Cardiac septum (tissue), 1 donor: ENCODE data around the gene EGFR. TPM values are rescaled to one million over a fixed set of nuclear protein-coding genes. Genes with fewer than 3 reads are reported as not detected.

Experiments
- DNase-seq: peaks from one replicate; pipeline ENCODE4 v3.0.0-alpha.2; 2020; ENCODE audit warnings: low spot score
- intact Hi-C: fragments of 100-400 bp; cut with DNase I; formaldehyde crosslinking; loops from one replicate; pipeline ENCODE4 v1.14.0; 2022
- total RNA-seq: library from RNA; stranded (reverse); fragmentation: NEBNext Ultra II Directional; extraction: Animal tissue kit (Norgen Biotek cat#: 25700); gene quantifications from one replicate; pipeline ENCODE4 v1.2.1, GENCODE V29; 2021
- donor health status: DM: no; HTN: no; CAD: no.

Gene EGFR
- total RNA-seq, 1 donor from 2014 or later, result 7.6 TPM

GRCh38 chr7:55092186-55092974 lies 73.6 kb downstream of the EGFR start:
- intact Hi-C loops, result no loop called here
- no peak for DNase-seq

- intact Hi-C loops, result no loop called here
- DNase-seq, result no peak
Observed at GRCh38 chr7:55092975-55093373, 74.2 kb downstream of the EGFR start.

- DNase-seq, result no peak
- intact Hi-C loops, result no loop called here
Observed at GRCh38 chr7:55093674-55094073, 74.9 kb downstream of the EGFR start.

- DNase-seq, result no peak
- intact Hi-C loops, result no loop called here
Observed at GRCh38 chr7:55094092-55094690, 75.4 kb downstream of the EGFR start.

- intact Hi-C loops, result no loop called here
Observed at GRCh38 chr7:55095672-55096071, 76.9 kb downstream of the EGFR start.

GRCh38 chr7:55096323-55096722 lies 77.5 kb downstream of the EGFR start:
- intact Hi-C loops, result no loop called here
- DNase-seq, result no peak

More at GRCh38 chr7:55095672-55096071, 76.9 kb downstream of the EGFR start:
- DNase-seq, result no peak

- intact Hi-C loops, result no loop called here
- no peak for DNase-seq
Observed at GRCh38 chr7:55097100-55097499, 78.3 kb downstream of the EGFR start.

- no peak for DNase-seq
- intact Hi-C loops, result no loop called here
Observed at GRCh38 chr7:55099066-55099820, 80.4 kb downstream of the EGFR start.

- intact Hi-C loops, result no loop called here
Observed at GRCh38 chr7:55099821-55100543, 81.2 kb downstream of the EGFR start.

GRCh38 chr7:55100544-55101327 lies 81.9 kb downstream of the EGFR start:
- intact Hi-C loops, result no loop called here

More at GRCh38 chr7:55099821-55100543, 81.2 kb downstream of the EGFR start:
- no peak for DNase-seq

GRCh38 chr7:55101359-55101758 lies 82.5 kb downstream of the EGFR start:
- no peak for DNase-seq
- intact Hi-C loops, result no loop called here

More at GRCh38 chr7:55100544-55101327, 81.9 kb downstream of the EGFR start:
- peak; percentile 90 for DNase-seq

- no peak for DNase-seq
- intact Hi-C loops, result no loop called here
Observed at GRCh38 chr7:55104123-55104522, 85.3 kb downstream of the EGFR start.

- DNase-seq, result no peak
- intact Hi-C loops, result no loop called here
Observed at GRCh38 chr7:55104712-55105433, 86.1 kb downstream of the EGFR start.

- intact Hi-C loops, result no loop called here
Observed at GRCh38 chr7:55105952-55106351, 87.1 kb downstream of the EGFR start.

GRCh38 chr7:55107946-55108345 lies 89.1 kb downstream of the EGFR start:
- intact Hi-C loops, result loop anchor here (1.0 kb wide), 1 partner anchor 22 kb away; no protein-coding TSS in a partner anchor

More at GRCh38 chr7:55105952-55106351, 87.1 kb downstream of the EGFR start:
- DNase-seq, result no peak

GRCh38 chr7:55108401-55108800 lies 89.6 kb downstream of the EGFR start:
- DNase-seq, result no peak
- intact Hi-C loops, result loop anchor here (1.0 kb wide), 1 partner anchor 22 kb away; no protein-coding TSS in a partner anchor

More at GRCh38 chr7:55107946-55108345, 89.1 kb downstream of the EGFR start:
- DNase-seq, result no peak

- intact Hi-C loops, result loop anchor here (1.0 kb wide), 1 partner anchor 23 kb away; no protein-coding TSS in a partner anchor
- DNase-seq, result no peak
Observed at GRCh38 chr7:55108818-55109217, 90.0 kb downstream of the EGFR start.
